ENCODE results near the gene NCKAP5L. TPM values are rescaled to one million over a fixed set of nuclear protein-coding genes. Genes with fewer than 3 reads are reported as not detected.

NCKAP5L gene
- total and polyA plus RNA-seq, 2 experiments from 2014 or later = 10.2 to 37.0 TPM

DNA sequence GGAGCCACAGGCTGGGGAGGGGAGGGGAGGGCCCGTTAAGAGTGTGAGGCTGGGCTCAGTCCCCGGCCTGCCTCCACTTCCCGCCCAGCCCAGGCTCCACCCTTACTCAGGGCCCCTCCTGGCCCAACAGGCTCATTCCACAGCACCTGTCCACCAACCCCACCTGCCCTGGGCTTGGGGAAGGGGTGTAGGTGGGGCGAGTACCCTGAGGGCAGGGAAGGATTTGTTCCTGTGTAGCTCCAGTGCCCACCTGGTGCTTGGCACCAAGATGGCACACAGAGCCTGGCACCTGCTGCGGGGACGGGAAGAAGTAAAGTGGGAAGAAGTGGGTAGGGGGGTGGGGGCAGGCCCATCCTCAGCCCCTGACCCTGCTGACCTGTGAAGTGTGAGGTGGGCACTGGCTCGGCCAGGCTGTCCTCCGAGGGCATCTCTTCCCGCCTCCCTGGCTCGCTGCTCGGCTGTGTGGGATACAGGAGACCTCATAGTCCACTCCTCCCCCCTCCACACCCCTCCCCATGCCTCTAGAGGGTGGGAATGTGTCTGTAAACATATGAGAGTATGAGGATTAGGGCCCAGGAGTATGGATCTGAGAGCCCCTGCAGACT lies 35.1 kb downstream of the NCKAP5L start:
- TF ChIP-seq ZNF462 (CRISPR knock-in tag; IDR thresholded peaks at IDR 0.05) = no peak
- TF ChIP-seq STAT1 (IDR thresholded peaks at IDR 0.05; ENCODE audit: unreplicated experiment) = no peak
- TF ChIP-seq, protein P1, sequence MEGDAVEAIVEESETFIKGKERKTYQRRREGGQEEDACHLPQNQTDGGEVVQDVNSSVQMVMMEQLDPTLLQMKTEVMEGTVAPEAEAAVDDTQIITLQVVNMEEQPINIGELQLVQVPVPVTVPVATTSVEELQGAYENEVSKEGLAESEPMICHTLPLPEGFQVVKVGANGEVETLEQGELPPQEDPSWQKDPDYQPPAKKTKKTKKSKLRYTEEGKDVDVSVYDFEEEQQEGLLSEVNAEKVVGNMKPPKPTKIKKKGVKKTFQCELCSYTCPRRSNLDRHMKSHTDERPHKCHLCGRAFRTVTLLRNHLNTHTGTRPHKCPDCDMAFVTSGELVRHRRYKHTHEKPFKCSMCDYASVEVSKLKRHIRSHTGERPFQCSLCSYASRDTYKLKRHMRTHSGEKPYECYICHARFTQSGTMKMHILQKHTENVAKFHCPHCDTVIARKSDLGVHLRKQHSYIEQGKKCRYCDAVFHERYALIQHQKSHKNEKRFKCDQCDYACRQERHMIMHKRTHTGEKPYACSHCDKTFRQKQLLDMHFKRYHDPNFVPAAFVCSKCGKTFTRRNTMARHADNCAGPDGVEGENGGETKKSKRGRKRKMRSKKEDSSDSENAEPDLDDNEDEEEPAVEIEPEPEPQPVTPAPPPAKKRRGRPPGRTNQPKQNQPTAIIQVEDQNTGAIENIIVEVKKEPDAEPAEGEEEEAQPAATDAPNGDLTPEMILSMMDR (conservative IDR thresholded peaks at IDR 0.05; ENCODE audit: low read depth in 2 of 2) = no peak
- TF ChIP-seq ETS1 (IDR thresholded peaks at IDR 0.05) = no peak
- no peak for TF ChIP-seq CREB1 (CRISPR knock-in tag; IDR thresholded peaks at IDR 0.05; ENCODE audit: low read depth)
- TF ChIP-seq ZNF331 (CRISPR knock-in tag; IDR thresholded peaks at IDR 0.05; ENCODE audit: low read depth) = no peak
- TF ChIP-seq JUNB (IDR thresholded peaks at IDR 0.05; ENCODE audit: unreplicated experiment) = no peak
- TF ChIP-seq, protein P2, sequence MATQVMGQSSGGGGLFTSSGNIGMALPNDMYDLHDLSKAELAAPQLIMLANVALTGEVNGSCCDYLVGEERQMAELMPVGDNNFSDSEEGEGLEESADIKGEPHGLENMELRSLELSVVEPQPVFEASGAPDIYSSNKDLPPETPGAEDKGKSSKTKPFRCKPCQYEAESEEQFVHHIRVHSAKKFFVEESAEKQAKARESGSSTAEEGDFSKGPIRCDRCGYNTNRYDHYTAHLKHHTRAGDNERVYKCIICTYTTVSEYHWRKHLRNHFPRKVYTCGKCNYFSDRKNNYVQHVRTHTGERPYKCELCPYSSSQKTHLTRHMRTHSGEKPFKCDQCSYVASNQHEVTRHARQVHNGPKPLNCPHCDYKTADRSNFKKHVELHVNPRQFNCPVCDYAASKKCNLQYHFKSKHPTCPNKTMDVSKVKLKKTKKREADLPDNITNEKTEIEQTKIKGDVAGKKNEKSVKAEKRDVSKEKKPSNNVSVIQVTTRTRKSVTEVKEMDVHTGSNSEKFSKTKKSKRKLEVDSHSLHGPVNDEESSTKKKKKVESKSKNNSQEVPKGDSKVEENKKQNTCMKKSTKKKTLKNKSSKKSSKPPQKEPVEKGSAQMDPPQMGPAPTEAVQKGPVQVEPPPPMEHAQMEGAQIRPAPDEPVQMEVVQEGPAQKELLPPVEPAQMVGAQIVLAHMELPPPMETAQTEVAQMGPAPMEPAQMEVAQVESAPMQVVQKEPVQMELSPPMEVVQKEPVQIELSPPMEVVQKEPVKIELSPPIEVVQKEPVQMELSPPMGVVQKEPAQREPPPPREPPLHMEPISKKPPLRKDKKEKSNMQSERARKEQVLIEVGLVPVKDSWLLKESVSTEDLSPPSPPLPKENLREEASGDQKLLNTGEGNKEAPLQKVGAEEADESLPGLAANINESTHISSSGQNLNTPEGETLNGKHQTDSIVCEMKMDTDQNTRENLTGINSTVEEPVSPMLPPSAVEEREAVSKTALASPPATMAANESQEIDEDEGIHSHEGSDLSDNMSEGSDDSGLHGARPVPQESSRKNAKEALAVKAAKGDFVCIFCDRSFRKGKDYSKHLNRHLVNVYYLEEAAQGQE (IDR thresholded peaks at IDR 0.05; ENCODE audit: unreplicated experiment) = no peak
- no peak for TF ChIP-seq EZH2 (IDR thresholded peaks at IDR 0.05; ENCODE audit: low read depth, unreplicated experiment)
- TF ChIP-seq EZH2phosphoT487 (IDR thresholded peaks at IDR 0.05; ENCODE audit: unreplicated experiment) = no peak
- TF ChIP-seq NANOG (IDR thresholded peaks at IDR 0.05; ENCODE audit: borderline replicate concordance) = no peak
- TF ChIP-seq POLR2AphosphoS5 (IDR thresholded peaks at IDR 0.05; ENCODE audit: low read depth) = no peak
- no peak for TF ChIP-seq ZNF114 (CRISPR knock-in tag; IDR thresholded peaks at IDR 0.05)
- Histone ChIP-seq H2AFZ (no peak overlapping the region), H3K27ac (ENCODE audit: low read depth) (no peak overlapping the region), H3K79me2 (replicated peaks; ENCODE audit: insufficient read depth) (no peaks in the 10 kb centered on the region), H3K9me2 (ENCODE audit: insufficient read depth) (0 out of 2 replicates have a peak, but pooled peaks cover 2% of the 10 kb centered on the region), H4K20me1 (replicated peaks; ENCODE audit: insufficient read depth) (no peaks in the 10 kb centered on the region), H3F3A (replicated peaks; ENCODE audit: low read depth) (no peaks in the 10 kb centered on the region), H3K4me3 (no peak overlapping the region), H3K4me2 (no peak overlapping the region), H3K27me3 (ENCODE audit: insufficient read depth) (no peaks in the 10 kb centered on the region), H3K4me1 (ENCODE audit: insufficient read depth) (peaks cover 9% of the 10 kb centered on the region; the same call in 1 of the 2 replicates), H3K36me3 (ENCODE audit: insufficient read depth) (no peaks in the 10 kb centered on the region)
- Mint-ChIP-seq H3K4me3 (no peak overlapping the region), H3K9me3 (peaks cover 3% of the 10 kb centered on the region; the same call in 2 of the 3 replicates), H3K27me3 (ENCODE audit: insufficient read depth, low read depth, poor library complexity) (peaks cover 12% of the 10 kb centered on the region), H3K27ac (no peak overlapping the region), H3K36me3 (ENCODE audit: low read depth) (peaks cover 4% of the 10 kb centered on the region; the same call in 1 of the 3 replicates), H3K4me1 (peaks cover 19% of the 10 kb centered on the region)
- ATAC-seq = no peak
- no peak for DNase-seq (ENCODE audit: low spot score)

Data from GM23338 (cell line).